Astrocyte (in vitro differentiated cells and primary cell): ENCODE data around the gene SLCO3A1. TPM values are rescaled to one million over a fixed set of nuclear protein-coding genes. Genes with fewer than 3 reads are reported as not detected.

Experiments
- DNase-seq: peaks from one replicate; pipeline ENCODE4 v3.0.0-alpha.2; 2010; ENCODE audit warnings: low read depth
- FAIRE-seq: peaks from 2 replicates; lab custom pipeline; 2011; peaks lifted over from hg19 to GRCh38; lab: Jason Lieb, UNC
- H2AFZ ChIP-seq: 2 replicates; pipeline ENCODE4 v1.6.0; 2012; ENCODE audit warnings: low read depth, low read length, inconsistent platforms
- H3K27ac ChIP-seq: 2 replicates; pipeline ENCODE4 v1.5.1; 2011; ENCODE audit warnings: low read depth, low read length, inconsistent platforms
- H3K27me3 ChIP-seq: 2 replicates; pipeline ENCODE4 v1.6.0; 2011; ENCODE audit warnings: low read length, inconsistent platforms; ENCODE audit not compliant: insufficient read depth
- H3K36me3 ChIP-seq: 2 replicates; pipeline ENCODE4 v1.5.1; 2011; ENCODE audit warnings: low read length, inconsistent platforms; ENCODE audit not compliant: insufficient read depth
- H3K4me1 ChIP-seq: 2 replicates; pipeline ENCODE4 v1.5.1; 2011; ENCODE audit warnings: low read length, inconsistent platforms; ENCODE audit not compliant: insufficient read depth
- H3K4me2 ChIP-seq: 2 replicates; pipeline ENCODE4 v1.6.0; 2012; ENCODE audit warnings: low read length, inconsistent platforms
- H3K4me3 ChIP-seq: 2 replicates; pipeline ENCODE4 v1.5.1; 2011; ENCODE audit warnings: low read depth, mild to moderate bottlenecking, low read length, inconsistent platforms; ENCODE audit not compliant: insufficient read depth
- H3K79me2 ChIP-seq: 2 replicates; pipeline ENCODE4 v1.6.0; 2012; ENCODE audit warnings: mild to moderate bottlenecking, low read length, inconsistent platforms; ENCODE audit not compliant: insufficient read depth
- H3K9ac ChIP-seq: 2 replicates; pipeline ENCODE4 v1.6.0; 2012; ENCODE audit warnings: mild to moderate bottlenecking, low read length, inconsistent platforms
- H3K9me3 ChIP-seq: 2 replicates; pipeline ENCODE4 v1.5.1; 2012; ENCODE audit warnings: low read depth, mild to moderate bottlenecking, low read length, inconsistent platforms; ENCODE audit not compliant: insufficient read depth
- H4K20me1 ChIP-seq: 2 replicates; pipeline ENCODE4 v1.6.0; 2012; ENCODE audit warnings: low read length, inconsistent platforms; ENCODE audit not compliant: insufficient read depth
- H3K27ac Mint-ChIP-seq: one replicate; pipeline ENCODE4 v1.8.0; 2021; ENCODE audit warnings: mild to moderate bottlenecking, mixed read lengths; ENCODE audit not compliant: unreplicated experiment
- H3K27me3 Mint-ChIP-seq: one replicate; pipeline ENCODE4 v1.8.0; 2021; ENCODE audit warnings: low read depth, mixed read lengths; ENCODE audit not compliant: unreplicated experiment
- H3K36me3 Mint-ChIP-seq: one replicate; pipeline ENCODE4 v1.8.0; 2021; ENCODE audit warnings: low read depth, mixed read lengths; ENCODE audit not compliant: unreplicated experiment
- H3K4me1 Mint-ChIP-seq: one replicate; pipeline ENCODE4 v1.8.0; 2021; ENCODE audit warnings: low read depth, mixed read lengths; ENCODE audit not compliant: unreplicated experiment
- H3K4me3 Mint-ChIP-seq: one replicate; pipeline ENCODE4 v1.8.0; 2021; ENCODE audit warnings: mild to moderate bottlenecking, moderate library complexity, mixed read lengths; ENCODE audit not compliant: unreplicated experiment
- H3K9me3 Mint-ChIP-seq: one replicate; pipeline ENCODE4 v1.8.0; 2021; ENCODE audit warnings: mild to moderate bottlenecking, mixed read lengths; ENCODE audit not compliant: unreplicated experiment
- EZH2 ChIP-seq: IDR thresholded peaks from 2 replicates; pipeline ENCODE4 v1.6.1; 2012; ENCODE audit warnings: mild to moderate bottlenecking, low read length, inconsistent platforms; ENCODE audit not compliant: insufficient read depth
- total RNA-seq: library from RNA; stranded (reverse); gene quantifications from 2 replicates; pipeline ENCODE4 v1.2.1, GENCODE V29; 2021
- TF ChIP-seq, protein P1 (sequence below): IDR thresholded peaks from 2 replicates; pipeline ENCODE4 v1.5.1; 2011; ENCODE audit warnings: low read depth, mild to moderate bottlenecking, inconsistent platforms, low read length, moderate library complexity; ENCODE audit not compliant: insufficient read depth

SLCO3A1 gene
- total RNA-seq, 1 donor from 2014 or later = 9.4 TPM

DNA sequence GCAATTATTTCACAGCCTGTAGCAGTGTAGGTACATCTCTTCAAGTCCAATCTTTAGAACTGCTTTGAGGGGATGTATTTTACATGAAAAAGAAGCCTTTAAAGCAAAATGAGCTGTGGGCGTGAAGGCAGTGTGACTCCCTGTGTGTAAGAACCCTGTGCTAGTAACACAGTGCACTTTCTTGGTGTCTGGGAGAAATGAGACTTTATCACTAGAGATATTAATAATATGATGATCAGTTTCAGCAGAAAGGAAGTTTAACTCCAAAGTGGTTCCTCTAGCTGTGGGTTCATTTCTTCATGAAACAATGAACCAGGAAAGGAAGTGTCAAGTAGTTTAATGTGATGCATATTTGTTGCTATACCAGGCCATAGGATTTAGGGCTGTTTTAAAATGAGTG lies 41.5 kb downstream of the SLCO3A1 start:
- Histone ChIP-seq H3K4me2 (no peak overlapping the region), H2AFZ (no peak overlapping the region), H3K9ac (no peak overlapping the region), H3K9me3 (no peaks in the 10 kb centered on the region), H3K4me3 (no peak overlapping the region), H3K79me2 (no peaks in the 10 kb centered on the region), H4K20me1 (no peaks in the 10 kb centered on the region), H3K27me3 (no peaks in the 10 kb centered on the region), H3K4me1 (no peaks in the 10 kb centered on the region), H3K36me3 (no peaks in the 10 kb centered on the region), H3K27ac (no peak overlapping the region)
- H3K27ac Mint-ChIP-seq = no peak overlapping the region
- FAIRE-seq (no peak), DNase-seq (no peak)
- no peaks in the 10 kb centered on the region for H3K27me3 Mint-ChIP-seq
- H3K36me3 Mint-ChIP-seq = no peaks in the 10 kb centered on the region
- TF ChIP-seq EZH2 = no peak
- TF ChIP-seq, protein P1, sequence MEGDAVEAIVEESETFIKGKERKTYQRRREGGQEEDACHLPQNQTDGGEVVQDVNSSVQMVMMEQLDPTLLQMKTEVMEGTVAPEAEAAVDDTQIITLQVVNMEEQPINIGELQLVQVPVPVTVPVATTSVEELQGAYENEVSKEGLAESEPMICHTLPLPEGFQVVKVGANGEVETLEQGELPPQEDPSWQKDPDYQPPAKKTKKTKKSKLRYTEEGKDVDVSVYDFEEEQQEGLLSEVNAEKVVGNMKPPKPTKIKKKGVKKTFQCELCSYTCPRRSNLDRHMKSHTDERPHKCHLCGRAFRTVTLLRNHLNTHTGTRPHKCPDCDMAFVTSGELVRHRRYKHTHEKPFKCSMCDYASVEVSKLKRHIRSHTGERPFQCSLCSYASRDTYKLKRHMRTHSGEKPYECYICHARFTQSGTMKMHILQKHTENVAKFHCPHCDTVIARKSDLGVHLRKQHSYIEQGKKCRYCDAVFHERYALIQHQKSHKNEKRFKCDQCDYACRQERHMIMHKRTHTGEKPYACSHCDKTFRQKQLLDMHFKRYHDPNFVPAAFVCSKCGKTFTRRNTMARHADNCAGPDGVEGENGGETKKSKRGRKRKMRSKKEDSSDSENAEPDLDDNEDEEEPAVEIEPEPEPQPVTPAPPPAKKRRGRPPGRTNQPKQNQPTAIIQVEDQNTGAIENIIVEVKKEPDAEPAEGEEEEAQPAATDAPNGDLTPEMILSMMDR = no peak
- no peak overlapping the region for H3K4me3 Mint-ChIP-seq
- H3K9me3 Mint-ChIP-seq = no peaks in the 10 kb centered on the region
- peaks cover 5% of the 10 kb centered on the region for H3K4me1 Mint-ChIP-seq

DNA sequence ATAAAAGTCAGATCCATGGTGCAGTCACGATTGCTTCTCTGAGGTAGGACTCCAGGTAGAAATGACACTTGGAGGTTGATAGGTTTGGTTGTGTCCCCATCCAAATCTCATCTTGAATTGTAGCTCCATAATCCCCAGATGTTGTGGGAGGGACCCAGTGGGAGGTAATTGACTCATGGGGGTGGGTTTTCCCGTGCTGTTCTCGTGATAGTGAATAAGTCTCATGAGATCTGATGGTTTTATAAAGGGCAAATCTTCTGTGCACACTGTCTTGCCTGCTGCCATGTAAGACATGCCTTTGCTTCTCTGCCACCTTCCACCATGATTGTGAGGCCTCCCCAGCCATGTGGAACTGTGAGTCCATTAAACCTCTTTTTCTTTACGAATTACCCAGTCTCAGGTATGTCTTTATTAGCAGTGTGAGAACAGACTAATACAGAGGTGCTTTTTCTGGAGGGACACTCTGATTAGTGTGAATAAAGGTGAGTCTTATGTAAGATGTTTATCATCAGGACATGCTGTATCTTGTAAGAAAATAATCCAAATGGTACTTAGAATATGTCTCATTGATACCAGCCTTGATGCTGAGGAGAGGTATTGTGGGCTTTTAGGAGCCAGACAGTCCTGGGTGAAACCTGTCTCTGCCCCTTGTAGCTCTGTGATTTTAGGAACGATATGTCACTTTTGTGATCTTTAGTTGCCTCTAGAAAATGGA lies 43.0 kb downstream of the SLCO3A1 start:
- no peak for FAIRE-seq
- peaks cover under 1% of the 10 kb centered on the region for H3K9me3 Mint-ChIP-seq
- no peak overlapping the region for H2AFZ ChIP-seq
- H3K4me3 Mint-ChIP-seq = no peak overlapping the region
- no peaks in the 10 kb centered on the region for H3K27me3 Mint-ChIP-seq
- no peak overlapping the region for H3K27ac Mint-ChIP-seq
- no peaks in the 10 kb centered on the region for H3K36me3 ChIP-seq
- no peak overlapping the region for H3K4me3 ChIP-seq
- H3K27ac ChIP-seq = no peak overlapping the region
- no peak overlapping the region for H3K4me2 ChIP-seq
- H3K36me3 Mint-ChIP-seq = no peaks in the 10 kb centered on the region
- H3K79me2 ChIP-seq = no peaks in the 10 kb centered on the region
- DNase-seq = no peak
- no peak for TF ChIP-seq EZH2
- TF ChIP-seq, protein P1 = no peak
- H3K4me1 ChIP-seq = no peaks in the 10 kb centered on the region
- no peaks in the 10 kb centered on the region for H3K9me3 ChIP-seq
- no peaks in the 10 kb centered on the region for H3K27me3 ChIP-seq
- peaks cover 3% of the 10 kb centered on the region for H3K4me1 Mint-ChIP-seq
- no peak overlapping the region for H3K9ac ChIP-seq
- H4K20me1 ChIP-seq = no peaks in the 10 kb centered on the region

DNA sequence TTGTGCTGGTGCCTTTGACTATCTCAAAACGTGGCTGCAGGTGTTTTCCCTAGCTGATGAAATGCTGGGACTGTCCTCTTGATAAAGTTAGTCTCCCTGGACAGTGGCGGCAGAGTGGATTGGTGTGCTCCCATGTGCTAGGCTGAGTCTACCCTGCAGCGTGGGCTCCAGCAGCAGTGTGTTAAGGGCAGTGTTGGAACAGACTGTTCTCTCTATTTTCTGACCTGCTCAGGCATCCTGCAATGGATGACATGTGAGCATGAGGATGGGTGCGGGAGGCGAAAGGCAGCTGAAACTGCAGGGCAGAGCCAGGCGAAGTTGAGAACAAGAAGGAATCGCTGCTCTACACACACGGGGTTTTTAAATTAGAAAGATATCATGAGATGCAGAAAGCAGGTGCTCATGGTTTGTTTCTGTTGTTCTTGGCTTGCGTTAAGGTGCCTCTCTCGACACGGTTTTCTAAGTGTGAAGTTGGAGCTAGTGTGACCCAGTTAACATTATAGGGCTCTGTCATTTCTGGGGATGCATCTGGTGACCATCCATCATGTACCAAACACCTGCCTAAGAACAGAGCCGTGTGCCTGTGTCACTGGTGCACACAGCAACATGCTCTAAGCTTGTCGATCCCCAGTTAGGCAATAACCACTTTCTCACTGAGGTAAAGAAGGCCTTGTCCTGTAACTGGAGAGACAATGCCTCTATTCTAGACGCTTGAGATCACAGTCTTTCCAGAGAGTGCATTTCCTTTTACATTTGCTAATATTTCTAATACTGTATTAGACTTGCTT lies 44.3 kb downstream of the SLCO3A1 start:
- no peaks in the 10 kb centered on the region for H3K27me3 ChIP-seq
- no peak for FAIRE-seq
- Mint-ChIP-seq H3K27me3 (no peaks in the 10 kb centered on the region), H3K27ac (no peak overlapping the region), H3K4me3 (no peak overlapping the region), H3K36me3 (peaks cover 2% of the 10 kb centered on the region), H3K9me3 (peaks cover 5% of the 10 kb centered on the region), H3K4me1 (peaks cover 3% of the 10 kb centered on the region)
- H4K20me1 ChIP-seq = no peaks in the 10 kb centered on the region
- no peaks in the 10 kb centered on the region for H3K4me1 ChIP-seq
- no peak overlapping the region for H3K4me2 ChIP-seq
- TF ChIP-seq, protein P1 = no peak
- no peak for TF ChIP-seq EZH2
- H3K79me2 ChIP-seq = no peaks in the 10 kb centered on the region
- H2AFZ ChIP-seq = no peak overlapping the region
- H3K9ac ChIP-seq = no peak overlapping the region
- H3K9me3 ChIP-seq = no peaks in the 10 kb centered on the region
- H3K27ac ChIP-seq = no peak overlapping the region
- no peak for DNase-seq
- H3K36me3 ChIP-seq = no peaks in the 10 kb centered on the region
- H3K4me3 ChIP-seq = no peak overlapping the region
